Measurements from ENCODE around the gene NPIPB2. TPM values are rescaled to one million over a fixed set of nuclear protein-coding genes. Genes with fewer than 3 reads are reported as not detected.

Gene NPIPB2

Small RNAs within 50 kb of the gene (small RNA-seq; reads per million reads assigned to genes)
- gene AC007216.5 (ENCODE audit: low read depth) = not detected
- gene COX6CP1 (ENCODE audit: low read depth) = not detected
- not detected for gene UBL5P4 (ENCODE audit: low read depth)

Data from mesenchymal stem cell (in vitro differentiated cells and primary cell).